Naive thymus-derived CD8-positive, alpha-beta T cell (primary cell): ENCODE data around the gene PCDHA8. TPM values are rescaled to one million over a fixed set of nuclear protein-coding genes. Genes with fewer than 3 reads are reported as not detected.
"Not testable (repeated sequence)": the region's sequence is repeated elsewhere in the genome, so short reads cannot be mapped to it uniquely, and the experiment has no call there.

Source experiments
- ATAC-seq, 2 donors: fragments of 150-1000 bp; cut with Tn5 transposase in 1 of 2; sonication (Bioruptor Pico), chemical (Tn5 transposase) in 1 of 2; 1 replicate in 1 of 2; 2 replicates in 1 of 2; pipeline ENCODE4 v1.10.0; 2021; ENCODE audit warnings: mild to moderate bottlenecking in 2 of 2, moderate library complexity in 2 of 2
- POLR2A ChIA-PET: fragments of 350-600 bp; sonication (Branson Sonifier 250); formaldehyde crosslinking; loops from one replicate; lab custom pipeline; 2021; ENCODE audit warnings: antibody characterized with exemption; lab: Charles Lee
- DNase-seq, 10 donors: peaks; one replicate each; pipeline versions ENCODE4 v3.0.0 to v3.0.0-alpha.2; 2020 to 2022
- H3K27ac Mint-ChIP-seq, 10 donors: one replicate each; pipeline ENCODE4 v1.8.0; 2020 to 2022; ENCODE audit warnings: mild to moderate bottlenecking in 10 of 10, mixed read lengths in 10 of 10, moderate library complexity in 4 of 10, inconsistent platforms in 1 of 10
- H3K27me3 Mint-ChIP-seq, 5 donors: one replicate each; pipeline ENCODE4 v1.8.0; 2021 to 2022; ENCODE audit warnings: mixed read lengths in 5 of 5
- H3K36me3 Mint-ChIP-seq, 3 donors: one replicate each; pipeline ENCODE4 v1.8.0; 2020 to 2022; ENCODE audit warnings: mixed read lengths in 3 of 3, mild to moderate bottlenecking in 2 of 3, inconsistent platforms in 1 of 3
- H3K4me1 Mint-ChIP-seq, 4 donors: one replicate each; pipeline ENCODE4 v1.8.0; 2021 to 2022; ENCODE audit warnings: mixed read lengths in 4 of 4
- H3K4me3 Mint-ChIP-seq, 10 donors: one replicate each; pipeline ENCODE4 v1.8.0; 2020 to 2022; ENCODE audit warnings: mild to moderate bottlenecking in 10 of 10, mixed read lengths in 10 of 10, moderate library complexity in 6 of 10, inconsistent platforms in 1 of 10
- H3K9me3 Mint-ChIP-seq, 9 donors: one replicate each; pipeline ENCODE4 v1.8.0; 2020 to 2022; ENCODE audit warnings: mixed read lengths in 9 of 9, mild to moderate bottlenecking in 3 of 9, inconsistent platforms in 1 of 9, moderate library complexity in 1 of 9
- polyA plus RNA-seq, 3 donors: library from polyadenylated mRNA; unstranded; fragments of 300-500 nt; fragmentation: Illumina TruSeq; gene quantifications; one replicate each; pipeline ENCODE4 v1.2.3, GENCODE V29; 2021
- total RNA-seq, 8 experiments: library from RNA in 2 of 8; stranded (reverse) in 2 of 8; gene quantifications; one replicate each; pipeline ENCODE4 v1.2.3 and lab custom pipeline; 2021 to 2026

Gene PCDHA8
- total RNA-seq (not detected), polyA plus RNA-seq (not detected), total RNA-seq (lab: John Stamatoyannopoulos, UW) (0 reads per million in 6 experiments)

- POLR2A ChIA-PET: no interaction called here
- H3K27ac Mint-ChIP-seq: peak within 1 kb of the TSS in 1 of 10 donors; percentile 53
- H3K9me3 Mint-ChIP-seq: peaks cover 0 to 49% (median 18%) of the 10 kb centered on the region in 9 donors
- H3K4me3 Mint-ChIP-seq: peak within 1 kb of the TSS in 1 of 10 donors; percentile 2
- H3K36me3 Mint-ChIP-seq: peaks cover 10 to 22% (median 10%) of the 10 kb centered on the region in 3 donors
- DNase-seq (no peak), ATAC-seq (no peak)
- peaks cover 13 to 38% (median 24%) of the 10 kb centered on the region in 5 donors for H3K27me3 Mint-ChIP-seq
- H3K4me1 Mint-ChIP-seq: no peaks in the 10 kb centered on the region
These were observed at the start of gene PCDHA8 for GRCh38 chr5:140840978-140841962. TSS of gene PCDHA8 (plus strand) at chr5:140841187. CDS start at chr5:140841322, 135 bp downstream.

- H3K4me1 Mint-ChIP-seq: no peaks in the 10 kb centered on the region
- H3K9me3 Mint-ChIP-seq: peaks cover 18 to 83% (median 50%) of the 10 kb centered on the region in 9 donors
- H3K27ac Mint-ChIP-seq: no peak within 1 kb of the TSS
- ATAC-seq (no peak), DNase-seq (no peak)
- peaks cover 27 to 50% (median 38%) of the 10 kb centered on the region in 5 donors for H3K27me3 Mint-ChIP-seq
- H3K36me3 Mint-ChIP-seq: peaks cover 8 to 64% (median 44%) of the 10 kb centered on the region in 3 donors
- POLR2A ChIA-PET: no interaction called here
- H3K4me3 Mint-ChIP-seq: no peak within 1 kb of the TSS
These were observed 46.3 kb upstream of the PCDHA8 start, which contains the start of gene PCDHA2 for GRCh38 chr5:140794595-140795258. TSS of gene PCDHA2 (plus strand) at chr5:140794852.

GRCh38 chr5:140795259-140795641 is 45.7 kb upstream of the PCDHA8 start:
- Mint-ChIP-seq H3K36me3 (peaks cover 9 to 67% (median 44%) of the 10 kb centered on the region in 3 donors), H3K4me3 (no peak overlapping the region), H3K9me3 (peaks cover 18 to 83% (median 53%) of the 10 kb centered on the region in 9 donors), H3K4me1 (no peaks in the 10 kb centered on the region), H3K27me3 (peaks cover 28 to 52% (median 39%) of the 10 kb centered on the region in 5 donors), H3K27ac (no peak overlapping the region)
- DNase-seq (no peak), ATAC-seq (no peak)
- POLR2A ChIA-PET: no interaction called here

- peaks cover 26 to 47% (median 33%) of the 10 kb centered on the region in 5 donors for H3K27me3 Mint-ChIP-seq
- peaks cover 10 to 67% (median 42%) of the 10 kb centered on the region in 3 donors for H3K36me3 Mint-ChIP-seq
- DNase-seq, POLR2A ChIA-PET, ATAC-seq, H3K4me1 Mint-ChIP-seq, H3K27ac Mint-ChIP-seq, H3K4me3 Mint-ChIP-seq: not testable (repeated sequence)
- peaks cover 18 to 83% (median 49%) of the 10 kb centered on the region in 9 donors for H3K9me3 Mint-ChIP-seq
These were observed 44.8 kb upstream of the PCDHA8 start for GRCh38 chr5:140796072-140796717.

- H3K27me3 Mint-ChIP-seq: peaks cover 23 to 44% (median 28%) of the 10 kb centered on the region in 5 donors
- DNase-seq (peak in 1 of 10 donors; percentile 59), ATAC-seq (no peak)
- no peak overlapping the region for H3K27ac Mint-ChIP-seq
- POLR2A ChIA-PET: no interaction called here
- no peaks in the 10 kb centered on the region for H3K4me1 Mint-ChIP-seq
- H3K9me3 Mint-ChIP-seq: peaks cover 17 to 83% (median 46%) of the 10 kb centered on the region in 9 donors
- no peak overlapping the region for H3K4me3 Mint-ChIP-seq
- H3K36me3 Mint-ChIP-seq: peaks cover 12 to 64% (median 44%) of the 10 kb centered on the region in 3 donors
These were observed 44.3 kb upstream of the PCDHA8 start for GRCh38 chr5:140796718-140797095.

- DNase-seq: no peak
- Mint-ChIP-seq H3K36me3 (peaks cover 8 to 54% (median 28%) of the 10 kb centered on the region in 3 donors), H3K4me3 (no peak within 1 kb of the TSS), H3K27me3 (peaks cover 20 to 42% (median 23%) of the 10 kb centered on the region in 5 donors), H3K9me3 (peaks cover 16 to 73% (median 40%) of the 10 kb centered on the region in 9 donors), H3K4me1 (no peaks in the 10 kb centered on the region), H3K27ac (peak within 1 kb of the TSS in 1 of 10 donors; percentile 65)
- ATAC-seq: no peak
- POLR2A ChIA-PET: no interaction called here
These were observed 40.0 kb upstream of the PCDHA8 start, which contains the start of gene PCDHA3 for GRCh38 chr5:140800816-140801493. TSS of gene PCDHA3 (plus strand) at chr5:140801057.

GRCh38 chr5:140801494-140801841 is 39.5 kb upstream of the PCDHA8 start:
- no peak overlapping the region for H3K4me3 Mint-ChIP-seq
- no peak for ATAC-seq
- peaks cover 8 to 57% (median 30%) of the 10 kb centered on the region in 3 donors for H3K36me3 Mint-ChIP-seq
- H3K4me1 Mint-ChIP-seq: no peaks in the 10 kb centered on the region
- H3K9me3 Mint-ChIP-seq: peaks cover 16 to 76% (median 42%) of the 10 kb centered on the region in 9 donors
- peaks cover 22 to 45% (median 24%) of the 10 kb centered on the region in 5 donors for H3K27me3 Mint-ChIP-seq
- POLR2A ChIA-PET: no interaction called here
- no peak overlapping the region for H3K27ac Mint-ChIP-seq
- DNase-seq: no peak

- ATAC-seq, H3K27ac Mint-ChIP-seq, DNase-seq, POLR2A ChIA-PET, H3K4me1 Mint-ChIP-seq, H3K4me3 Mint-ChIP-seq: not testable (repeated sequence)
- Mint-ChIP-seq H3K9me3 (peaks cover 16 to 80% (median 43%) of the 10 kb centered on the region in 9 donors), H3K27me3 (peaks cover 26 to 49% (median 31%) of the 10 kb centered on the region in 5 donors), H3K36me3 (peaks cover 10 to 60% (median 32%) of the 10 kb centered on the region in 3 donors)
These were observed 38.6 kb upstream of the PCDHA8 start for GRCh38 chr5:140802381-140802780.

GRCh38 chr5:140802781-140803271 is 38.2 kb upstream of the PCDHA8 start:
- POLR2A ChIA-PET: no interaction called here
- peaks cover 25 to 48% (median 34%) of the 10 kb centered on the region in 5 donors for H3K27me3 Mint-ChIP-seq
- no peak overlapping the region for H3K27ac Mint-ChIP-seq
- H3K4me1 Mint-ChIP-seq: no peaks in the 10 kb centered on the region
- peaks cover 10 to 62% (median 31%) of the 10 kb centered on the region in 3 donors for H3K36me3 Mint-ChIP-seq
- ATAC-seq (no peak), DNase-seq (no peak)
- H3K9me3 Mint-ChIP-seq: peaks cover 15 to 82% (median 42%) of the 10 kb centered on the region in 9 donors
- H3K4me3 Mint-ChIP-seq: no peak overlapping the region

- Mint-ChIP-seq H3K9me3 (peaks cover 17 to 83% (median 44%) of the 10 kb centered on the region in 9 donors), H3K4me1 (no peaks in the 10 kb centered on the region), H3K36me3 (peaks cover 5 to 53% (median 15%) of the 10 kb centered on the region in 3 donors), H3K27me3 (peaks cover 19 to 46% (median 33%) of the 10 kb centered on the region in 5 donors), H3K27ac (peak within 1 kb of the TSS in 1 of 10 donors; percentile 34), H3K4me3 (peak within 1 kb of the TSS in 1 of 10 donors; percentile 12)
- POLR2A ChIA-PET: no interaction called here
- ATAC-seq: no peak
- DNase-seq: no peak
These were observed 33.9 kb upstream of the PCDHA8 start, which contains the start of gene PCDHA4 for GRCh38 chr5:140806834-140807775. TSS of gene PCDHA4 (plus strand) at chr5:140807068.
